Glomerular visceral epithelial cell (primary cell): ENCODE results near the gene ADGRV1.
"Not testable (repeated sequence)": the region's sequence is repeated elsewhere in the genome, so short reads cannot be mapped to it uniquely, and the experiment has no call there.

ENCODE experiments used
- DNase-seq: peaks from one replicate; pipeline ENCODE4 v3.0.0-alpha.2; 2016; ENCODE audit errors: extremely low spot score

Gene ADGRV1

GRCh38 chr5:90645024-90645610, 86.5 kb downstream of the ADGRV1 start:
- DNase-seq: peak; percentile 16

GRCh38 chr5:90650767-90651166, 92.2 kb downstream of the ADGRV1 start:
- no peak for DNase-seq

- no peak for DNase-seq
Observed at GRCh38 chr5:90654215-90654614, 95.6 kb downstream of the ADGRV1 start.

GRCh38 chr5:90655423-90655822, 96.8 kb downstream of the ADGRV1 start:
- no peak for DNase-seq

- no peak for DNase-seq
Observed at GRCh38 chr5:90657030-90657429, 98.4 kb downstream of the ADGRV1 start.

GRCh38 chr5:90657788-90658187, 99.2 kb downstream of the ADGRV1 start:
- no peak for DNase-seq

GRCh38 chr5:90658620-90659019, 100.0 kb downstream of the ADGRV1 start:
- no peak for DNase-seq

- DNase-seq: not testable (repeated sequence)
Observed at GRCh38 chr5:90668079-90668565, 109.5 kb downstream of the ADGRV1 start.

- no peak for DNase-seq
Observed at GRCh38 chr5:90675222-90675621, 116.6 kb downstream of the ADGRV1 start.

- DNase-seq: no peak
Observed at GRCh38 chr5:90680921-90681563, 122.4 kb downstream of the ADGRV1 start.

GRCh38 chr5:90682278-90682677, 123.7 kb downstream of the ADGRV1 start:
- DNase-seq: no peak

GRCh38 chr5:90685425-90686022, 126.9 kb downstream of the ADGRV1 start:
- no peak for DNase-seq

GRCh38 chr5:90686363-90686762, 127.8 kb downstream of the ADGRV1 start:
- DNase-seq: not testable (repeated sequence)

GRCh38 chr5:90687458-90687857, 128.9 kb downstream of the ADGRV1 start:
- DNase-seq: not testable (repeated sequence)

GRCh38 chr5:90689064-90689463, 130.5 kb downstream of the ADGRV1 start:
- no peak for DNase-seq

GRCh38 chr5:90690307-90690706, 131.7 kb downstream of the ADGRV1 start:
- DNase-seq: no peak

- no peak for DNase-seq
Observed at GRCh38 chr5:90691533-90691932, 132.9 kb downstream of the ADGRV1 start.

- no peak for DNase-seq
Observed at GRCh38 chr5:90696153-90696552, 137.6 kb downstream of the ADGRV1 start.

GRCh38 chr5:90700299-90700698, 141.7 kb downstream of the ADGRV1 start:
- no peak for DNase-seq

GRCh38 chr5:90703932-90704331, 145.3 kb downstream of the ADGRV1 start:
- no peak for DNase-seq

GRCh38 chr5:90707698-90708097, 149.1 kb downstream of the ADGRV1 start:
- no peak for DNase-seq

- DNase-seq: peak; percentile 61
Observed at GRCh38 chr5:90709323-90710155, 150.9 kb downstream of the ADGRV1 start.
